CD4-positive, alpha-beta T cell treated with Interleukin-12 subunit alpha and Interleukin-12 subunit beta, for 1 hour (primary cell): Measurements from ENCODE around the gene CKAP4.

Experiments
- DNase-seq: peaks from one replicate; pipeline ENCODE4 v3.0.0-alpha.2; 2020

CKAP4 gene

GRCh38 chr12:106239951-106240335 lies 7.9 kb downstream of the CKAP4 start:
- no peak for DNase-seq

- DNase-seq, result no peak
These were observed 8.4 kb downstream of the CKAP4 start for GRCh38 chr12:106239241-106239950.

GRCh38 chr12:106238146-106238545 lies 9.7 kb downstream of the CKAP4 start:
- DNase-seq, result no peak

GRCh38 chr12:106235770-106236169 lies 12.1 kb downstream of the CKAP4 start:
- DNase-seq, result no peak

GRCh38 chr12:106234449-106234848 lies 13.4 kb downstream of the CKAP4 start:
- no peak for DNase-seq

- no peak for DNase-seq
These were observed 14.8 kb downstream of the CKAP4 start for GRCh38 chr12:106233011-106233410.

- no peak for DNase-seq
These were observed 18.7 kb downstream of the CKAP4 start for GRCh38 chr12:106229036-106229591.

- DNase-seq, result no peak
These were observed 19.5 kb downstream of the CKAP4 start for GRCh38 chr12:106228320-106228710.

GRCh38 chr12:106227641-106228319 lies 20.0 kb downstream of the CKAP4 start:
- peak; percentile 76 for DNase-seq

GRCh38 chr12:106226884-106227640 lies 20.8 kb downstream of the CKAP4 start:
- DNase-seq, result peak; percentile 65

- no peak for DNase-seq
These were observed 23.5 kb downstream of the CKAP4 start for GRCh38 chr12:106224355-106224706.

GRCh38 chr12:106223485-106224354 lies 24.1 kb downstream of the CKAP4 start:
- DNase-seq, result peak; percentile 76

- DNase-seq, result no peak
These were observed 27.3 kb downstream of the CKAP4 start for GRCh38 chr12:106220536-106220935.

- no peak for DNase-seq
These were observed 28.8 kb downstream of the CKAP4 start for GRCh38 chr12:106219043-106219442.

- no peak for DNase-seq
These were observed 30.1 kb downstream of the CKAP4 start for GRCh38 chr12:106217706-106218105.

GRCh38 chr12:106214571-106214970 lies 33.2 kb downstream of the CKAP4 start:
- no peak for DNase-seq

- no peak for DNase-seq
These were observed 34.2 kb downstream of the CKAP4 start for GRCh38 chr12:106213662-106214061.

- no peak for DNase-seq
These were observed 35.8 kb downstream of the CKAP4 start for GRCh38 chr12:106211973-106212372.

GRCh38 chr12:106205208-106206069 lies 42.4 kb downstream of the CKAP4 start:
- no peak for DNase-seq

GRCh38 chr12:106204312-106204711 lies 43.5 kb downstream of the CKAP4 start:
- no peak for DNase-seq

- DNase-seq, result no peak
These were observed 49.8 kb downstream of the CKAP4 start for GRCh38 chr12:106197906-106198623.
